HG03558 (cell line): ENCODE measurements around the gene CFAP126.
A peak's percentile ranks its signal among the peaks of the same experiment; 100 is the strongest.
"Not testable (repeated sequence)": the region's sequence is repeated elsewhere in the genome, so short reads cannot be mapped to it uniquely, and the experiment has no call there.

Experiments
- ATAC-seq: cut with Tn5 transposase; IDR thresholded peaks from one replicate; pipeline ENCODE4 v1.9.1; 2021; ENCODE audit warnings: moderate number of reproducible peaks; ENCODE audit not compliant: unreplicated experiment; ENCODE audit errors: extremely low read depth

CFAP126 gene

GRCh38 chr1:161367684-161368400 lies at the start of gene CFAP126:
Gene CFAP126, minus strand, starts transcription at chr1:161367876. Its CDS starts 8 bp downstream, at chr1:161367868.
- peak; percentile 90 for ATAC-seq

GRCh38 chr1:161413050-161413449 lies 45.4 kb upstream of the CFAP126 start:
- not testable (repeated sequence) for ATAC-seq

- not testable (repeated sequence) for ATAC-seq
These were observed 42.9 kb upstream of the CFAP126 start for GRCh38 chr1:161410636-161410970.

- ATAC-seq, result peak; percentile 43
These were observed 42.4 kb upstream of the CFAP126 start for GRCh38 chr1:161409848-161410635.

GRCh38 chr1:161408429-161409052 lies 40.9 kb upstream of the CFAP126 start:
- ATAC-seq, result no peak

GRCh38 chr1:161407451-161407985 lies 39.8 kb upstream of the CFAP126 start:
- no peak for ATAC-seq

- ATAC-seq, result not testable (repeated sequence)
These were observed 38.9 kb upstream of the CFAP126 start for GRCh38 chr1:161406551-161406950.

- no peak for ATAC-seq
These were observed 36.4 kb upstream of the CFAP126 start for GRCh38 chr1:161404051-161404597.

- ATAC-seq, result no peak
These were observed 34.8 kb upstream of the CFAP126 start for GRCh38 chr1:161402446-161402845.

GRCh38 chr1:161399257-161399998 lies 31.8 kb upstream of the CFAP126 start:
- ATAC-seq, result peak; percentile 55

- ATAC-seq, result no peak
These were observed 31.2 kb upstream of the CFAP126 start for GRCh38 chr1:161398900-161399256.

- not testable (repeated sequence) for ATAC-seq
These were observed 29.4 kb upstream of the CFAP126 start for GRCh38 chr1:161397038-161397437.

GRCh38 chr1:161393151-161393550 lies 25.5 kb upstream of the CFAP126 start:
- no peak for ATAC-seq

- no peak for ATAC-seq
These were observed 23.9 kb upstream of the CFAP126 start for GRCh38 chr1:161391611-161392010.

- not testable (repeated sequence) for ATAC-seq
These were observed 23.5 kb upstream of the CFAP126 start for GRCh38 chr1:161391136-161391535.

GRCh38 chr1:161390559-161390858 lies 22.8 kb upstream of the CFAP126 start:
- ATAC-seq, result no peak

- ATAC-seq, result peak; percentile 39
These were observed 22.2 kb upstream of the CFAP126 start for GRCh38 chr1:161389691-161390558.

GRCh38 chr1:161389158-161389557 lies 21.5 kb upstream of the CFAP126 start:
- not testable (repeated sequence) for ATAC-seq

GRCh38 chr1:161388639-161389038 lies 21.0 kb upstream of the CFAP126 start:
- no peak for ATAC-seq
